Raji (cell line): ENCODE results near the gene ULK3.

ENCODE experiments used
- POLR2A ChIP-seq: IDR thresholded peaks from 2 replicates; pipeline ENCODE4 v1.6.1; 2011; ENCODE audit warnings: low read depth, low read length, control low read depth; ENCODE audit not compliant: insufficient read depth

The ULK3 gene

DNA sequence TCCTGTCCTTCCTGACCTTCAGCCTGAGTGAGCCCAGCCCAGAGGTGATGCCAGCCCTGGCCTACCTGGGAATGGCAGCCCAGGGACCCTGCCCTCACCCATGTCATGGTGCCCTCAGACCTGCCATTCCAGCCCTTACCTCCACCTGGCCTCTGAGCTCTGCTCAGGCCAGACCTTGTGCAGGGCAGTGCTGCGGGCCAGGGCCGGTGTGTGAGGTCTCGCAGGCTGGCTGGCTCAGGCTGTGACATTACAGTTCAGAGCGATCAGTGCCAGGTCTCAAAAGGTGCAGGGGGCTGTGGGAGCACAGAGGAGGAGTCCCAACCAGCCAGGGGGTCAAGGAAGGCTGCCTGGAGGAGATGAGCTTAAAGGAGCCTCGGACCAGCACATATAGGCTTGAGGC is 22.9 kb downstream of the ULK3 start:
- TF ChIP-seq POLR2A: no peak

DNA sequence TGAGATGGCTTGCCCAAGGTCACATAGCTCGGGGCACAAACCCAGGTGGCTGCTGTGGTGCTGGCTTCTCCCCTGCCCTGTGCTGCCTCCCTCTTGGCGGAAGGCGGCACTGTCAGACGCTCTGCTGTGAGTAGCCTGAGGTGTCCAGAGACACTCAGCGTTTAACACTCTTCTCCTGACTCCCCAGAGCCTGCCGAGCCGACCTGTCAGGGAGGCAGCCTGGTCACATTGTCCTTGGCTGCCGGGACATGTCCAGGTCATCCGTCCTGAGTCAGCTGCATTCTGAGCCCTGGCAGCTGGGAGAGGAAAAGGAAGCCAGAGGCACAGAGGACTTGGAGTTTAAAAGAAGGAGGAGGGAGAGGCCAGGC is 25.6 kb downstream of the ULK3 start:
- no peak for TF ChIP-seq POLR2A

DNA sequence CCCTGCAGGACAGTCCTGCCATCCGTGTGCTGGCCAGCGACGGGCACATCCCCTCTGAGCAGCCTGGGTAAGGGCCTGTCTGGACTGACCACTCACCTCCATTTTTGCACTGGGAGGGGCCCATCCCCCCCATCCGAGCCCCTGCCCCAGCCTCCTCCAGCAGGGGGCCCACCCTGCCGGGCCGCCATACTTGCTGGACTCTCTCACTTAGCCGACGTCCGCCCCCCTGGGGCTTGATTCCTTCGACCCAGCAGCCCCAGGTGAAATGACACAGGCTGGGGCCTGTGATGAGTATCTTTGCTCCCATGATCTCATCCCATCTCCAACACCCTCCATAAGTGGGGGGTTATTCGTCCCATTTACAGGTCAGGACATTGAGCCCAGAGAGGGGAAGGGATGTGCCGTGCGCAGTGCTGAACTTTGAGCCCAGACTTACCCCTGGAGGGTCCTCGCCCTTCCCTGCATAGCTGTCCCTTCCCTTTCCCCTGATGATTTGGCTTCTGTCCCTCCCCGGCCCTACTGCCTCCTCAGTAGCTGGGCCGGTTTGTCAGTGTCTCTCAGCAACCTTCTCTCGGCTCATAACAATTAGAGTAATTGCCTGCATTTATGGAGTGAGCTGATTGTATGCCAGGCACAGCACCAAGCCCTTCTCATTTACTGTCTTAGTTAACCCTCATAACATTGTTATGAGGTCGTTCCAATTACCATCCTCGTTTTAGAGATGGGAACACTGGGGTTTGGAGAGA is 26.2 kb downstream of the ULK3 start:
- no peak for TF ChIP-seq POLR2A

DNA sequence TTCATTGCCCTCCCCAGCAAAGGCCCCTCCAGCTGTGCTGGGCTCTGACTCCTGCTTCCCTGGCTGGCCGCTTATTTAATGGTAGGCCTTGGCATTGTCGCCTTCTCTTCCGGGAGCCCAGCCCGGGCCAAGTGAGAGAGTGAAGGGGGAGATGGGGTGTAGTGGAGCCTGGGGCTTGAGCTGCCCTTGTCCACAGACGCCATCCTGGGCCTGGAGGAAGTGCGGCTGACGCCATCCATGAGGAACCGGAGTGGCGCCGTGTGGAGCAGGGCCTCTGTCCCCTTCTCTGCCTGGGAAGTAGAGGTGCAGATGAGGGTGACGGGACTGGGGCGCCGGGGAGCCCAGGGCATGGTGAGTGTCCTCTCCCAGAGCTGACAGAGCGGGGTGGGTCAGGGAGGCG is 27.0 kb downstream of the ULK3 start:
- TF ChIP-seq POLR2A: no peak

DNA sequence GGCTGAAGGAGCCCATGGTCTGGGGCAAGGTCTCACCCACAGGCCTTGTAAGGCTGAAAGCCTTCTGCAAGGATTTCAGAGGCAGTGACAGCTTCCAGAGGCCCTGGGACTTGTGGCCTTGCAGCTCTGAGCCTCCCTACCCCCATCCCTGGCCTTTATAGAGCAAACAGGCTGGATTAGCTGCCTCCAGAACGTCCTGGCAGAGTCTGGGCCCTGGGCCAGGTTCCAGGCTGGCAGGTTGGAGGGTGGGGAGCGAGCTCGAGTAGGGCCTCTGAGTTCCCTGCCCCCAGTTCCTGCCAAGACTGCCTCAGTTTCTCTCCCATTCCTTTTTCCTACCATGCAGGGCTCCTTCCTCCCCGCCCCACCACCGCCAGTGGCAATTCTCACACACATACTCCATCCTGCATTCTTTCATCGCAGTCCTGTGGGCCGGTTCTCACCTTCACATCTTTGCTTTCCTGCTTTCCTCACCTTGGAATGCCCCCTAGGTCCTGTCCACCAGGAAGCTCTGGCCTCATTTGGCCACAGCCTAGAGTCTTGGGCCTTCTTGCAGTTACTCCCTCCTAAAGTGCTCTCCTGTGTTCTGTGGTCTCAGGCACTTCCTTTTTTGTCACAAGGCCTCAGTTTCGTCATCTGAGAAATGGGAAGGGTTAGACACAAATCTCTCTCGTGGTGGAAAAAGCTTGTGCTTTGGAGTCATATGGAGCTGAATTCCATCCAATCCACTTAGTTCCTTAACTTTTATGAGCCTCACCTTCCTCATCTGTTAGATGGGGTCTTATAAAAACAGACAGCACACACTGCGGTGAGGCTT is 27.6 kb downstream of the ULK3 start:
- TF ChIP-seq POLR2A: no peak

DNA sequence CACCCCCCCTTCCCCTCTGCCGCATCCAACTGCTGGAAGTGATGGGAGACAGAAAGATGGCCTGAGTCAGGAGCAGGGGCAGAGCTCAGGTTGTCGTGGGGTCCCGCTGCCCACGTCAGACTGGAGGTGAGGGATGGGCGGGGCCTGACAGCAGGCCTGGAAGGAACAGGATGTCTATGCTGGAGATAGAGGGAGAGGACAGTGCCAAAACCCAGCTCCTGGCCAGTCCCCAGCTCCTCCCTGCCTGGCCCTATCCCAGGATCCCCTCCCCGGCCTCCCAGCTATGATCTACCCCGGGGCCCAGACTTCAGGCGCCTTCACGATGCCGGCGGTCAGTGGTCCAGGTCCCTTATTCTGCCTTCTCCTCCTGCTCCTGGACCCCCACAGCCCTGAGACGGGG is 30.4 kb downstream of the ULK3 start, which contains the start of gene LMAN1L:
Gene LMAN1L (plus strand): TSS at position 303 of the 400 bp plus-strand sequence. CDS start 20 bp downstream, at position 323.
- no peak for TF ChIP-seq POLR2A

DNA sequence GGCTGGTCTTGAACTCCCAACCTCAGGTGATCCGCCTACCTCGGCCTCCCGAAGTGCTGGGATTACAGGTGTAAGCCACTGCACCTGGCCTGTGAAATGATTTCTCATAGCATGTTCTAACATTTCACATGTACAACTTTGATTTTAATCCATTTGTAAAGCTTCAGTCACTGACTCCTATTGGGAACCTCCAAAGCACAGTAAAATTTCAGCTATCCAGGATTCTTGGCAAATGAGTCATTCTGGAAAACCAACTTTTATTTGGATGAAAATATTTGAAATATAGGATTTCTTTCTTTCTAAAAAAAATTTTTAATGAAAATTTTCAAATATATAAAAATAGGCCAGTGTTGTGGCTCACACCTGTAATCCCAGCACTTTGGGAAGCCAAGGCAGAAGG is 33.0 kb downstream of the ULK3 start:
- TF ChIP-seq POLR2A: no peak

DNA sequence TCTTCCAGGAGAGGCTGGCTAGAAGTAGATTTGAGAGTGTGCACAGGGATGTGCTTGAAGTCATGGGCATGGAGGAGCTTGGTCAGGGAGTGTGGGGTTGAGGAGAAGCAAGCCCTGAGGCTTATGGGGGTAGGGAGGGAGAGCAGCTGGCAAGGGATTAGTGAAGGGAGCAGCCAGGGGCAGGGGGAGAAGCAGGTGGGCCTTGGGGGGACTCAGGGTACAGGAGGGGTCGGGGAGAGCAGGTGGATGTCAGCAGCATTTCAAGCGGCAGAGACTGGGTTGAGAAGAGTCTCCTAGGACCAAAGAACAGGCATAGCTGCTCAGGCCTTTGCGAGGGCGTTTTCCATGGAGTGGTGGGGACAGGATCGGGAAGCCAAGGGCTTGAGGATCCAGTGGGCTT is 33.7 kb downstream of the ULK3 start:
- no peak for TF ChIP-seq POLR2A

DNA sequence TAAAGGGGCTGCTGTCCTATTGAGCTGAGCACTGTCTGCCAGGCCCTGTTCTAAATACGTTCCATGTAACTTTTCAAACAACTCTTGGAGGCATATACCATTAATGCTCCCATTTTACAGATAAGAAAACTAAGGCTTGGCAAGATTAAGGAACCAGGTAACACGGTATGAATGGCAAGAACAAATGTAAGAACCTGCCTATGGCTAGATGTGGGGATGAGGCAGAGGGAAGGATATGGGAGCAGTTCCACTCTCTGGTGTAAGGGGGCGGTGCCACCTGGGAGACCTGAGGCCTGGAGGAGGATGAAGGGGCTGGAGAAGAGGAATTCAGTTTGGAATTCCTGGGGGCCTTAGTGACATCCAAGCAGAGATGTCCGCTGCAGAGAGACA is 34.1 kb downstream of the ULK3 start:
- TF ChIP-seq POLR2A: no peak

DNA sequence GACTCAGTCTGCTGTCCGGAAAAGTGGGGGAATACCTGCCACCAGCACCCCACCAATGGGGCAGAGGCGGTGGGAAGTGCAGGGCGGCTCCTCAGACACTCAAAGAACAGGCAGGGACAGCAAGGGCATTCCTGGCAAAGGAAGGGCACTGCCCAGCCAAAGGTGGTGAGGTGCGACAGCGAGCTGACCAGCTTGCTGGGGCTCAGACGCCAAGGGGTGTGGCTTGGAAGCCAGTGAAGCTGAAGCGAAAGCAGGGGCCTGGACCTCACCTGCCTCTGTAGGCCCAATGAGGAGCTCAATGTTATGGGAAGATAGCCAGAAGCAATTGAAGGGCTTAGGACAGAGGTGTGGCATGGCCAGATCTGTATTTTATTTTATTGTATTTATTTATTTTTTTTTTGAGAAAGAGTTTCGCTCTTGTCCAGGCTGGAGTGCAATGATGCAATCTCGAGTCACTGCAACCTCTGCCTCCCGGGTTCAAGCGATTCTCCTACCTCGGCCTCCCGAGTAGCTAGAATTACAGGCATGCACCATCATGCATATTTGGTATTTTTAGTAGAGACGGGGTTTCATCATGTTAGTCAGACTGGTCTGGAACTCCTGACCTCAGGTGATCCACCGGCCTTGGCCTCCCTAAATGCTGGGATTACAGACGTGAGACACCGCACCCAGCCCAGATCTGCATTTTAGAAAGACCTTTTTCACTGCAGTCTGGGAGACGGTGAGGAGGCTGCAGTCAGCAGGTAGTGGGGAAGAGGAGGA is 34.7 kb downstream of the ULK3 start:
- TF ChIP-seq POLR2A: no peak

DNA sequence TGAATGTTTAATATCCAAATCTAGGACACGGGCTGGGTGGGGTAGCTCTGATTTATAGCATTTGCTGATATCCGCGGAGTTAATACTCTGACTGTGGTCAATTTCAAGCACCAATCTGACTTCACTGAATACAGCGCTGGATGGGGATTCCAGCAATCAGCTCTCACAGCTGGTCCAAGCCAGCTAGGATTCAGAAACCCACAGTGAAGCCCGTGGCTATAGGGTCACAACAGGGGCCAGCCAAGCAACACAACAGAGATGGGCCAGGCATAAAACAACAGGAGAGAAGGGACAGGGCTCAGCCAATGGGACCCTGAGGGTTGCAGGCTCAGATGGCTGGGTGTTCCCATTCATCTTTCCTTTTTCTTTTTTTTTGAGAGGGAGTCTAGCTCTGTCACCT is 35.7 kb downstream of the ULK3 start:
- TF ChIP-seq POLR2A: no peak

DNA sequence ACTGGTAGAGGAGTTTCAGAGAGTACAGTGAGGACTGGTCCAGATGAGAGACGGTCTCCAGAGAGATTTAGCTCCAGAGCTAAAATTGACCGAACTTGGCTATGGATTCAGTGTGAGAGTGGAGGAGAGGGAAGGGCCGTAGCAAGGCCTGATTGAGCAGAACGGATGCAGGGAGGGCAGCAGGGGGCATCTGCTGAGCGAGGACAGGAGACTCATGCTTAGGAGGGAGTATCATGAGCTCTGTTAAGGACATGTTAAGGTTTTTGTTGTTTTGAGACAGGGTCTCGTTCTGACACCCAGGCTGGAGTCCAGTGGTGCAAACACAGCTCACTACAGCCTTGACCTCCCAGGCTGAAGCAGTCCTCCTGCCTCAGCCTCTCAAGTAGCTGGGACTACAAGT is 38.0 kb downstream of the ULK3 start:
- TF ChIP-seq POLR2A: no peak

DNA sequence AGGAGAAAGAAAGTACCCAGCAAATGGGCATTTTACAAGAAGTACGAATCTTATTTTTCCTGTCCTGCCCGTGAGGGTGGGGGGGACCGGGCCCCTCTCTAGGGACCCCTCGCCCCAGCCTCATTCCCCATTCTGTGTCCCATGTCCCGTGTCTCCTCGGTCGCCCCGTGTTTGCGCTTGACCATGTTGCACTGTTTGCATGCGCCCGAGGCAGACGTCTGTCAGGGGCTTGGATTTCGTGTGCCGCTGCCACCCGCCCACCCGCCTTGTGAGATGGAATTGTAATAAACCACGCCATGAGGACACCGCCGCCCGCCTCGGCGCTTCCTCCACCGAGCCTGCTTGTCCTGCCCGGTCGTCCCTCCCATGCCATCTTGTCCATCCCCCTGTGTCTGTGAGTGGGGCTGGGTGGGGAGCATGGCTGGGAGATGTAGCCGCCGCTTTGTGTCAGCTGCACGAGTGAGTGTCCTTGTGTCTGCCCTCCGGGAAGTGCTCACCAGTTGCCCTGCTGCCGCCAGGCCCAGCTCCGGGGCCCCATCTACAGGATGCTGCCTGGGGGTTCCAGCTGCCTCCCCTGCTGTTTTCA is 40.0 kb downstream of the ULK3 start:
- no peak for TF ChIP-seq POLR2A

DNA sequence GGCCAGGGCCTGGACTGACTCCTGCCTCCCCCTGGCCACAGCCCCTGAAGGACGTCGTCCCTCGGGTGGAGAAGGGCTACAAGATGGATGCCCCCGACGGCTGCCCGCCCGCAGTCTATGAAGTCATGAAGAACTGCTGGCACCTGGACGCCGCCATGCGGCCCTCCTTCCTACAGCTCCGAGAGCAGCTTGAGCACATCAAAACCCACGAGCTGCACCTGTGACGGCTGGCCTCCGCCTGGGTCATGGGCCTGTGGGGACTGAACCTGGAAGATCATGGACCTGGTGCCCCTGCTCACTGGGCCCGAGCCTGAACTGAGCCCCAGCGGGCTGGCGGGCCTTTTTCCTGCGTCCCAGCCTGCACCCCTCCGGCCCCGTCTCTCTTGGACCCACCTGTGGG is 40.7 kb downstream of the ULK3 start:
- TF ChIP-seq POLR2A: no peak

DNA sequence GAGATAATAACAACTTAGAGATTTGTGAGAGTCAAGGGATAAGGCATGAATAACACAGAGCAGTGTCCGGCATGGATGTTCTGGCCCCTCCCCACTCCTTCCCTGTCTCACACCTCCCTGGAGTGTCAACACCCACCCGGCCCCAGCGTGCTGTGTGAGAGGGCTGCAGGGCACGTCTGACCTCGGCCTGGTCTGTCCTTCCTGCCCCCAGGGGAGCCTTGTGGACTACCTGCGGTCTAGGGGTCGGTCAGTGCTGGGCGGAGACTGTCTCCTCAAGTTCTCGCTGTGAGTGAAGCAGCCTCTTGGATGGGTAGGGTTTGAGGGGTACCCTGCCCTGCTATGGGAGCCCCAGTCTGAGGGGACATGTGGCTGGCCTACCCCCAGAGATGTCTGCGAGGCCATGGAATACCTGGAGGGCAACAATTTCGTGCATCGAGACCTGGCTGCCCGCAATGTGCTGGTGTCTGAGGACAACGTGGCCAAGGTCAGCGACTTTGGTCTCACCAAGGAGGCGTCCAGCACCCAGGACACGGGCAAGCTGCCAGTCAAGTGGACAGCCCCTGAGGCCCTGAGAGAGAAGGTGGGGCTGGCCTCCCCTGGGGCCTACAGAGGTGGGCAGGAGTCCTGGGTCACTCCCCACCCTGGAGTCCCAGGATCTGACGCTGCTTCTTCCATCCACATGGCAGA is 41.5 kb downstream of the ULK3 start:
- no peak for TF ChIP-seq POLR2A

DNA sequence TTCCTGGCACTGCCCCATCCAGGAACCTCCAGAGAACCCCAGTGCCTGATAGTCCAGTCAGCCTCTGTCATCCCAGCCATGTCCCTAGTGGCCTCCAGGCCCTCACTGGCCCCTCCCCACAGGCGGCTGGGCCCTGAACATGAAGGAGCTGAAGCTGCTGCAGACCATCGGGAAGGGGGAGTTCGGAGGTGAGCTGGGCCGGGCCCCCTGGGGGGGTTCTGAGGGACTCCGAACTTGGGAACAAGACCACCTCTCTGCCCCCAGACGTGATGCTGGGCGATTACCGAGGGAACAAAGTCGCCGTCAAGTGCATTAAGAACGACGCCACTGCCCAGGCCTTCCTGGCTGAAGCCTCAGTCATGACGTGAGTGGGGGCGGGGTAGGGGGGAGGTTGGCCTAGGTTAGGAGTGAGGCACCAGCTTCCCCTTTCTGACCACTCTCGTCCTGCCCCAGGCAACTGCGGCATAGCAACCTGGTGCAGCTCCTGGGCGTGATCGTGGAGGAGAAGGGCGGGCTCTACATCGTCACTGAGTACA is 42.3 kb downstream of the ULK3 start:
- TF ChIP-seq POLR2A: no peak
